H9 (cell line): Measurements from ENCODE around the gene ZNF609. TPM values are rescaled to one million over a fixed set of nuclear protein-coding genes. Genes with fewer than 3 reads are reported as not detected.

ENCODE experiments used
- DNase-seq: peaks from one replicate; pipeline ENCODE4 v3.0.0-alpha.2; 2017
- H2AFZ ChIP-seq: one replicate; pipeline ENCODE4 v1.6.1; 2013; ENCODE audit warnings: mild to moderate bottlenecking, low read length, control low read depth, moderate library complexity
- H2AK5ac ChIP-seq: 2 replicates; pipeline ENCODE4 v1.6.1; 2013; ENCODE audit warnings: low read length, control low read depth, mixed read lengths; ENCODE audit not compliant: insufficient read length
- H2BK120ac ChIP-seq: one replicate; pipeline ENCODE4 v1.6.1; 2013; ENCODE audit warnings: low read depth, mild to moderate bottlenecking, low read length, control low read depth, inconsistent platforms; ENCODE audit not compliant: poor library complexity, severe bottlenecking
- H2BK12ac ChIP-seq: 2 replicates; pipeline ENCODE4 v1.6.1; 2013; ENCODE audit warnings: low read length, control low read depth, mixed read lengths, low read depth; ENCODE audit not compliant: insufficient read length
- H2BK15ac ChIP-seq: 2 replicates; pipeline ENCODE4 v1.6.1; 2013; ENCODE audit warnings: low read depth, low read length, control low read depth
- H2BK20ac ChIP-seq: one replicate; pipeline ENCODE4 v1.6.1; 2013; ENCODE audit warnings: low read depth, mild to moderate bottlenecking, low read length, control low read depth, inconsistent platforms; ENCODE audit not compliant: poor library complexity, severe bottlenecking
- H2BK5ac ChIP-seq: 2 replicates; pipeline ENCODE4 v1.6.1; 2013; ENCODE audit warnings: low read length, control low read depth, mixed read lengths; ENCODE audit not compliant: insufficient read length
- H3K14ac ChIP-seq: 2 replicates; pipeline ENCODE4 v1.6.1; 2013; ENCODE audit warnings: low read length, control low read depth; ENCODE audit not compliant: insufficient read depth
- H3K18ac ChIP-seq: 2 replicates; pipeline ENCODE4 v1.6.1; 2013; ENCODE audit warnings: low read depth, mild to moderate bottlenecking, mixed read lengths, low read length, control low read depth; ENCODE audit not compliant: insufficient read length
- H3K23ac ChIP-seq: 2 replicates; pipeline ENCODE4 v1.6.1; 2013; ENCODE audit warnings: low read length, control low read depth, mixed read lengths, low read depth; ENCODE audit not compliant: insufficient read length
- H3K23me2 ChIP-seq: 2 replicates; pipeline ENCODE4 v1.6.1; 2013; ENCODE audit warnings: low read depth, mild to moderate bottlenecking, mixed read lengths, low read length, control low read depth; ENCODE audit not compliant: insufficient read length, poor library complexity, severe bottlenecking
- H3K27ac ChIP-seq: 2 replicates; pipeline ENCODE4 v1.5.1; 2013; ENCODE audit warnings: low read length, control low read depth, mixed read lengths, low read depth; ENCODE audit not compliant: insufficient read length
- H3K27me3 ChIP-seq: 2 replicates; pipeline ENCODE4 v1.6.1; 2013; ENCODE audit warnings: low read length, control low read depth, inconsistent platforms; ENCODE audit not compliant: insufficient read depth
- H3K4ac ChIP-seq: 2 replicates; pipeline ENCODE4 v1.6.1; 2013; ENCODE audit warnings: low read depth, mild to moderate bottlenecking, control low read depth, inconsistent platforms, low read length, moderate library complexity
- H3K4me1 ChIP-seq: 2 replicates; pipeline ENCODE4 v1.6.1; 2013; ENCODE audit warnings: low read length, control low read depth, inconsistent platforms; ENCODE audit not compliant: insufficient read depth
- H3K4me2 ChIP-seq: 2 replicates; pipeline ENCODE4 v1.6.1; 2013; ENCODE audit warnings: low read length, control low read depth, mixed read lengths; ENCODE audit not compliant: insufficient read length, insufficient read depth
- H3K56ac ChIP-seq: 2 replicates; pipeline ENCODE4 v1.6.1; 2013; ENCODE audit warnings: low read depth, mild to moderate bottlenecking, mixed read lengths, low read length, control low read depth; ENCODE audit not compliant: insufficient read length
- H3K79me1 ChIP-seq: 2 replicates; pipeline ENCODE4 v1.6.1; 2013; ENCODE audit warnings: low read depth, mild to moderate bottlenecking, moderate library complexity, low read length, control low read depth, inconsistent platforms; ENCODE audit not compliant: insufficient read depth, poor library complexity, severe bottlenecking
- H3K79me2 ChIP-seq: 2 replicates; pipeline ENCODE4 v1.6.1; 2013; ENCODE audit warnings: low read length, control low read depth, inconsistent platforms; ENCODE audit not compliant: insufficient read depth
- H3K9ac ChIP-seq: 2 replicates; pipeline ENCODE4 v1.6.1; 2013; ENCODE audit warnings: low read length, control low read depth, mixed read lengths; ENCODE audit not compliant: insufficient read length; ENCODE audit errors: extremely low read depth
- H3K9me3 ChIP-seq: one replicate; pipeline ENCODE4 v1.6.1; 2013; ENCODE audit warnings: low read depth, low read length, inconsistent platforms; ENCODE audit not compliant: control insufficient read depth
- H3T11ph ChIP-seq: one replicate; pipeline ENCODE4 v1.6.1; 2013; ENCODE audit warnings: mild to moderate bottlenecking, low read length, control low read depth, inconsistent platforms
- H4K20me1 ChIP-seq: one replicate; pipeline ENCODE4 v1.6.1; 2013; ENCODE audit not compliant: control insufficient read depth, insufficient read length, insufficient read depth
- H4K5ac ChIP-seq: 2 replicates; pipeline ENCODE4 v1.6.1; 2013; ENCODE audit warnings: low read depth, mild to moderate bottlenecking, mixed read lengths, low read length, control low read depth; ENCODE audit not compliant: insufficient read length
- H4K8ac ChIP-seq: replicated peaks from 2 replicates; pipeline ENCODE4 v1.6.1; 2013; ENCODE audit warnings: low read length, control low read depth, mixed read lengths, low read depth; ENCODE audit not compliant: insufficient read length
- H4K91ac ChIP-seq: 2 replicates; pipeline ENCODE4 v1.6.1; 2013; ENCODE audit warnings: low read depth, mild to moderate bottlenecking, moderate library complexity, mixed read lengths, low read length, control low read depth; ENCODE audit not compliant: insufficient read length
- H3K27ac Mint-ChIP-seq, 3 experiments: 2 replicates in 2 of 3; 3 replicates in 1 of 3; pipeline ENCODE4 v1.8.0; 2020 to 2021; ENCODE audit warnings: mixed read lengths in 3 of 3, mild to moderate bottlenecking in 1 of 3, moderate library complexity in 1 of 3
- H3K27me3 Mint-ChIP-seq: 2 replicates; pipeline ENCODE4 v1.8.0; 2021; ENCODE audit warnings: low read depth, mild to moderate bottlenecking, moderate library complexity, mixed read lengths
- H3K36me3 Mint-ChIP-seq, 3 experiments: 2 replicates in 2 of 3; 3 replicates in 1 of 3; pipeline ENCODE4 v1.8.0; 2020 to 2021; ENCODE audit warnings: low read depth in 3 of 3, mixed read lengths in 3 of 3; ENCODE audit not compliant: insufficient read depth in 1 of 3
- H3K4me1 Mint-ChIP-seq, 2 experiments: 2 replicates each; pipeline ENCODE4 v1.8.0; 2020; ENCODE audit warnings: mixed read lengths in 2 of 2
- H3K4me3 Mint-ChIP-seq, 2 experiments: 2 replicates in 1 of 2; 3 replicates in 1 of 2; pipeline ENCODE4 v1.8.0; 2020 to 2021; ENCODE audit warnings: mild to moderate bottlenecking in 2 of 2, mixed read lengths in 2 of 2, moderate library complexity in 1 of 2
- H3K9me3 Mint-ChIP-seq, 2 experiments: 2 replicates in 1 of 2; 3 replicates in 1 of 2; pipeline ENCODE4 v1.8.0; 2020; ENCODE audit warnings: mild to moderate bottlenecking in 2 of 2, mixed read lengths in 2 of 2, moderate library complexity in 1 of 2
- WGBS: extraction: QIAGEN DNeasy Blood & Tissue Kit; methylation state at CpG from one replicate; pipeline ENCODE4 v1.1.7; 2013; ENCODE audit warnings: missing lambda C conversion rate, low lambda C conversion rate, mixed read lengths; ENCODE audit not compliant: insufficient read length; ENCODE audit errors: extremely low coverage; 5-methylcytosine and 5-hydroxymethylcytosine counted together
- total RNA-seq: library from RNA; stranded (reverse); gene quantifications from 2 replicates; pipeline ENCODE4 v1.2.1, GENCODE V29; 2021
- TF ChIP-seq, protein P1 (sequence below): fragments of 200-600 bp; sonication (generic); conservative IDR thresholded peaks from 3 replicates; pipeline ENCODE4 v1.8.0; 2021; ENCODE audit warnings: antibody characterized with exemption, mild to moderate bottlenecking

The ZNF609 gene
- total RNA-seq, 1 experiment from 2014 or later: 45.3 TPM

- H3K36me3 Mint-ChIP-seq: peaks cover 13 to 61% (median 35%) of the 10 kb centered on the region in 3 experiments
- H2BK20ac ChIP-seq: no peak overlapping the region
- TF ChIP-seq, protein P1, sequence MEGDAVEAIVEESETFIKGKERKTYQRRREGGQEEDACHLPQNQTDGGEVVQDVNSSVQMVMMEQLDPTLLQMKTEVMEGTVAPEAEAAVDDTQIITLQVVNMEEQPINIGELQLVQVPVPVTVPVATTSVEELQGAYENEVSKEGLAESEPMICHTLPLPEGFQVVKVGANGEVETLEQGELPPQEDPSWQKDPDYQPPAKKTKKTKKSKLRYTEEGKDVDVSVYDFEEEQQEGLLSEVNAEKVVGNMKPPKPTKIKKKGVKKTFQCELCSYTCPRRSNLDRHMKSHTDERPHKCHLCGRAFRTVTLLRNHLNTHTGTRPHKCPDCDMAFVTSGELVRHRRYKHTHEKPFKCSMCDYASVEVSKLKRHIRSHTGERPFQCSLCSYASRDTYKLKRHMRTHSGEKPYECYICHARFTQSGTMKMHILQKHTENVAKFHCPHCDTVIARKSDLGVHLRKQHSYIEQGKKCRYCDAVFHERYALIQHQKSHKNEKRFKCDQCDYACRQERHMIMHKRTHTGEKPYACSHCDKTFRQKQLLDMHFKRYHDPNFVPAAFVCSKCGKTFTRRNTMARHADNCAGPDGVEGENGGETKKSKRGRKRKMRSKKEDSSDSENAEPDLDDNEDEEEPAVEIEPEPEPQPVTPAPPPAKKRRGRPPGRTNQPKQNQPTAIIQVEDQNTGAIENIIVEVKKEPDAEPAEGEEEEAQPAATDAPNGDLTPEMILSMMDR: no peak
- H3K56ac ChIP-seq: no peak overlapping the region
- H3K9ac ChIP-seq: no peak overlapping the region
- H2BK5ac ChIP-seq: no peak overlapping the region
- H4K91ac ChIP-seq: no peak overlapping the region
- peaks cover 26 to 28% of the 10 kb centered on the region in 2 experiments for H3K4me1 Mint-ChIP-seq
- no CpG with 5 or more reads among the region's 3 CpGs for WGBS
- H3K9me3 Mint-ChIP-seq: peaks cover 0 to 2% of the 10 kb centered on the region in 2 experiments; a peak in 2 of 5 replicates
- H3K27ac ChIP-seq: no peak overlapping the region
- peaks cover 2% of the 10 kb centered on the region; the same call in 1 of the 2 replicates for H3K27me3 Mint-ChIP-seq
- H3T11ph ChIP-seq: no peak overlapping the region
- H3K4me1 ChIP-seq: peaks cover 5% of the 10 kb centered on the region; the same call in 1 of the 2 replicates
- no peak overlapping the region for H3K4me3 Mint-ChIP-seq
- peaks cover 5% of the 10 kb centered on the region; the same call in 1 of the 2 replicates for H3K79me2 ChIP-seq
- H3K79me1 ChIP-seq: no peaks in the 10 kb centered on the region
- no peak overlapping the region for H2AK5ac ChIP-seq
- no peak overlapping the region for H3K14ac ChIP-seq
- no peak overlapping the region for H3K4ac ChIP-seq
- H3K4me2 ChIP-seq: no peak overlapping the region
- H3K23me2 ChIP-seq: peaks cover 18% of the 10 kb centered on the region
- no peak overlapping the region for H3K18ac ChIP-seq
- H2AFZ ChIP-seq: no peak overlapping the region
- no peak overlapping the region for H3K23ac ChIP-seq
- peak overlapping the region in 1 of 3 experiments; percentile 28; a peak in 3 of 7 replicates for H3K27ac Mint-ChIP-seq
- H4K8ac ChIP-seq: no peak overlapping the region
- DNase-seq: no peak
- no peaks in the 10 kb centered on the region for H3K27me3 ChIP-seq
- H2BK12ac ChIP-seq: no peak overlapping the region
- no peak overlapping the region for H2BK120ac ChIP-seq
- H4K20me1 ChIP-seq: no peaks in the 10 kb centered on the region
- no peak overlapping the region for H2BK15ac ChIP-seq
- no peaks in the 10 kb centered on the region for H3K9me3 ChIP-seq
- H4K5ac ChIP-seq: no peak overlapping the region
Observed at GRCh38 chr15:64705006-64705405, 244.6 kb downstream of the ZNF609 start.
